Stromal cell of bone marrow (primary cell): ENCODE measurements around the gene CIRBP.

Source experiments
- DNase-seq: peaks from one replicate; pipeline ENCODE4 v3.0.0-alpha.2; 2012; ENCODE audit warnings: low read depth

Gene CIRBP

GRCh38 chr19:1278713-1279660 is 9.9 kb downstream of the CIRBP start:
- no peak for DNase-seq

- peak; percentile 54 for DNase-seq
These were observed 10.7 kb downstream of the CIRBP start for GRCh38 chr19:1279782-1280341.

GRCh38 chr19:1280636-1281568 is 11.8 kb downstream of the CIRBP start:
- no peak for DNase-seq

GRCh38 chr19:1281569-1282287 is 12.6 kb downstream of the CIRBP start:
- no peak for DNase-seq

- no peak for DNase-seq
These were observed 13.6 kb downstream of the CIRBP start for GRCh38 chr19:1282588-1283206.

- no peak for DNase-seq
These were observed 14.2 kb downstream of the CIRBP start for GRCh38 chr19:1283207-1283916.

GRCh38 chr19:1283917-1284292 is 14.8 kb downstream of the CIRBP start:
- DNase-seq, result no peak

- no peak for DNase-seq
These were observed 15.3 kb downstream of the CIRBP start for GRCh38 chr19:1284293-1284978.

GRCh38 chr19:1284979-1285736 is 16.0 kb downstream of the CIRBP start:
- DNase-seq, result no peak

- DNase-seq, result no peak
These were observed 16.7 kb downstream of the CIRBP start, which contains the start of gene EFNA2 for GRCh38 chr19:1285737-1286360. Gene EFNA2, plus strand, starts transcription at chr19:1285873. Its CDS starts 296 bp downstream, at chr19:1286169.

GRCh38 chr19:1286487-1287353 is 17.6 kb downstream of the CIRBP start:
- DNase-seq, result no peak

GRCh38 chr19:1287354-1288225 is 18.5 kb downstream of the CIRBP start:
- DNase-seq, result no peak

GRCh38 chr19:1288226-1288612 is 19.1 kb downstream of the CIRBP start:
- no peak for DNase-seq

GRCh38 chr19:1288833-1289685 is 19.9 kb downstream of the CIRBP start:
- no peak for DNase-seq

GRCh38 chr19:1289686-1290025 is 20.5 kb downstream of the CIRBP start:
- no peak for DNase-seq

- DNase-seq, result no peak
These were observed 21.1 kb downstream of the CIRBP start for GRCh38 chr19:1290196-1290702.
